ENCODE data around the gene TWF2. TPM values are rescaled to one million over a fixed set of nuclear protein-coding genes. Genes with fewer than 3 reads are reported as not detected.

TWF2 gene
- polyA plus RNA-seq, 3 donors = 141 to 199 (median 176) TPM

DNA sequence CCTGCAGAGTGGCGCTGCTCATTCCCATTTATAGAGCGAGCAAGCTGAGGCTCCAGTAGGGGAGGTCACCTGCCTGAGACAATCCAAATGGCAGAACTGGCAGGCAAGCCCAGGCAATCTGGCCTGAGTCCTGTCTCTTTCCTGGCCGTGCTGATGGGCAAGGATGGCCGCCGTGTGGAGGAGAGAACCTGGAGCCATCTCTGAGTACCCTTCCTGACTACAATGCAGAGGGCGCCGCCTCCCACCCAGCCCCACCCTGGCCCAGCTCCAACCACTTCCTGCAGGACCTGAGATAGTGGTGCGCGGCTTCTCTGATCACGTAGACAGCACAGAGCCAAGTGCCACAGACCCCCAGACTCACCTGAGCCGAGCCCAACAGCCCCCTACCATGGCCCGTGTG is 20.5 kb downstream of the TWF2 start:
- Histone ChIP-seq H3K9me3 (replicated peaks in 1 of 2; ENCODE audit: control insufficient read depth in 1 of 2, insufficient read depth in 1 of 2, low read length in 2 of 2) (no peaks in the 10 kb centered on the region), H2AFZ (ENCODE audit: insufficient read depth, low read depth, low read length, poor library complexity, severe bottlenecking) (no peak overlapping the region), H3K9ac (ENCODE audit: insufficient read depth, low read length, poor library complexity, severe bottlenecking) (no peak overlapping the region), H3K27me3 (ENCODE audit: control insufficient read depth in 2 of 2, insufficient read depth in 2 of 2, low read length in 2 of 2) (no peaks in the 10 kb centered on the region), H4K20me1 (ENCODE audit: insufficient read depth, low read length) (peaks cover 3% of the 10 kb centered on the region), H3K4me2 (replicated peaks; ENCODE audit: extremely low read depth, low read length, poor library complexity, severe bottlenecking) (no peak overlapping the region), H3K4me3 (replicated peaks in 1 of 3; ENCODE audit: low read depth in 2 of 3, low read length in 3 of 3) (no peak overlapping the region), H3K79me2 (ENCODE audit: insufficient read depth, low read length) (no peaks in the 10 kb centered on the region), H3K27ac (ENCODE audit: low read depth in 1 of 2, low read length in 2 of 2) (no peak overlapping the region), H3K4me1 (ENCODE audit: control insufficient read depth in 1 of 2, insufficient read depth in 2 of 2, low read length in 2 of 2) (peaks cover 27 to 33% of the 10 kb centered on the region in 2 donors), H3K36me3 (replicated peaks in 1 of 2; ENCODE audit: control insufficient read depth in 1 of 2, insufficient read depth in 2 of 2, low read length in 2 of 2) (peaks cover 24 to 34% of the 10 kb centered on the region in 2 donors)
- peaks cover 0 to 3% (median 0%) of the 10 kb centered on the region in 3 donors for H3K27me3 Mint-ChIP-seq (ENCODE audit: low read depth in 3 of 3)
- no peak overlapping the region for H3K27ac Mint-ChIP-seq
- peaks cover 39% of the 10 kb centered on the region for H3K4me1 Mint-ChIP-seq
- H3K9me3 Mint-ChIP-seq = no peaks in the 10 kb centered on the region
- no peak overlapping the region for H3K4me3 Mint-ChIP-seq
- TF ChIP-seq, protein P1, sequence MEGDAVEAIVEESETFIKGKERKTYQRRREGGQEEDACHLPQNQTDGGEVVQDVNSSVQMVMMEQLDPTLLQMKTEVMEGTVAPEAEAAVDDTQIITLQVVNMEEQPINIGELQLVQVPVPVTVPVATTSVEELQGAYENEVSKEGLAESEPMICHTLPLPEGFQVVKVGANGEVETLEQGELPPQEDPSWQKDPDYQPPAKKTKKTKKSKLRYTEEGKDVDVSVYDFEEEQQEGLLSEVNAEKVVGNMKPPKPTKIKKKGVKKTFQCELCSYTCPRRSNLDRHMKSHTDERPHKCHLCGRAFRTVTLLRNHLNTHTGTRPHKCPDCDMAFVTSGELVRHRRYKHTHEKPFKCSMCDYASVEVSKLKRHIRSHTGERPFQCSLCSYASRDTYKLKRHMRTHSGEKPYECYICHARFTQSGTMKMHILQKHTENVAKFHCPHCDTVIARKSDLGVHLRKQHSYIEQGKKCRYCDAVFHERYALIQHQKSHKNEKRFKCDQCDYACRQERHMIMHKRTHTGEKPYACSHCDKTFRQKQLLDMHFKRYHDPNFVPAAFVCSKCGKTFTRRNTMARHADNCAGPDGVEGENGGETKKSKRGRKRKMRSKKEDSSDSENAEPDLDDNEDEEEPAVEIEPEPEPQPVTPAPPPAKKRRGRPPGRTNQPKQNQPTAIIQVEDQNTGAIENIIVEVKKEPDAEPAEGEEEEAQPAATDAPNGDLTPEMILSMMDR (IDR thresholded peaks at IDR 0.05) = no peak
- DNase-seq = no peak
- 48% methylated on average over 5 of the region's 12 CpGs for WGBS (ENCODE audit: insufficient coverage)
- H3K36me3 Mint-ChIP-seq = peaks cover 48 to 50% of the 10 kb centered on the region in 2 donors
- intact Hi-C loops (cut with micrococcal nuclease) = loop anchor here in 1 of 2 donors (5.0 kb wide), 1 partner anchor 51 kb away; no protein-coding TSS in a partner anchor

DNA sequence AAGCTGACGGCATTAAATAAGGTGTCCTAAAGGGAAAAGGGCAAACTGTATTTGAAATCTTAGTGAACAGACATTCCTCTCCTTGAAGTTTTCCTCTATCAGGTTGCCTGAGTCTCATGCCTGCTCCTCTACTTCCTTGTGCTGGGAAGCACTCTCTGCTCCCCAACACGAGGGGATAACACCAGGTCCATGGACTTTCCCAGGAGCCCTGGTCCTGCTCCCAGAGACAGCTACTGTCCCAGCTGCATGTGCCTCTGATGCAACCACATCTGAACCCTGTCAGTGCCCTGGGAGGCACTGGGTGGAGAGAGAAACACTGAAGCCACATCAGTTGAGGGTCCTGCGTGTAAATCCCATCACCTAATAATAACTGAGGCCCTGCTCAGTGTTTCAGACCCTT is 20.9 kb downstream of the TWF2 start:
- H4K20me1 ChIP-seq (ENCODE audit: insufficient read depth, low read length) = peaks cover 3% of the 10 kb centered on the region
- H3K9me3 ChIP-seq (replicated peaks in 1 of 2; ENCODE audit: control insufficient read depth in 1 of 2, insufficient read depth in 1 of 2, low read length in 2 of 2) = no peaks in the 10 kb centered on the region
- H3K9ac ChIP-seq (ENCODE audit: insufficient read depth, low read length, poor library complexity, severe bottlenecking) = no peak overlapping the region
- no peak overlapping the region for H3K4me3 ChIP-seq (replicated peaks in 1 of 3; ENCODE audit: low read depth in 2 of 3, low read length in 3 of 3)
- H2AFZ ChIP-seq (ENCODE audit: insufficient read depth, low read depth, low read length, poor library complexity, severe bottlenecking) = no peak overlapping the region
- Mint-ChIP-seq H3K4me3 (no peak overlapping the region), H3K36me3 (peaks cover 48 to 49% of the 10 kb centered on the region in 2 donors), H3K4me1 (peaks cover 41% of the 10 kb centered on the region), H3K27me3 (ENCODE audit: low read depth in 3 of 3) (peaks cover 0 to 3% (median 0%) of the 10 kb centered on the region in 3 donors), H3K27ac (peak overlapping the region in 1 of 7 donors; percentile 15), H3K9me3 (no peaks in the 10 kb centered on the region)
- H3K27ac ChIP-seq (ENCODE audit: low read depth in 1 of 2, low read length in 2 of 2) = no peak overlapping the region
- no peaks in the 10 kb centered on the region for H3K27me3 ChIP-seq (ENCODE audit: control insufficient read depth in 2 of 2, insufficient read depth in 2 of 2, low read length in 2 of 2)
- intact Hi-C loops (cut with micrococcal nuclease) = loop anchor here in 1 of 2 donors (5.0 kb wide), 1 partner anchor 51 kb away; no protein-coding TSS in a partner anchor
- H3K4me1 ChIP-seq (ENCODE audit: control insufficient read depth in 1 of 2, insufficient read depth in 2 of 2, low read length in 2 of 2) = peaks cover 27 to 33% of the 10 kb centered on the region in 2 donors
- TF ChIP-seq, protein P1 (IDR thresholded peaks at IDR 0.05) = no peak
- peaks cover 29 to 34% of the 10 kb centered on the region in 2 donors for H3K36me3 ChIP-seq (replicated peaks in 1 of 2; ENCODE audit: control insufficient read depth in 1 of 2, insufficient read depth in 2 of 2, low read length in 2 of 2)
- WGBS (ENCODE audit: insufficient coverage) = no CpG with 5 or more reads among the region's 3 CpGs
- H3K79me2 ChIP-seq (ENCODE audit: insufficient read depth, low read length) = no peaks in the 10 kb centered on the region
- no peak overlapping the region for H3K4me2 ChIP-seq (replicated peaks; ENCODE audit: extremely low read depth, low read length, poor library complexity, severe bottlenecking)
- DNase-seq = no peak

All from CD14-positive monocyte (primary cell).